ENCODE results near the gene OASL. TPM values are rescaled to one million over a fixed set of nuclear protein-coding genes. Genes with fewer than 3 reads are reported as not detected.
"Not testable (repeated sequence)": the region's sequence is repeated elsewhere in the genome, so short reads cannot be mapped to it uniquely, and the experiment has no call there.

Gene OASL
- total and polyA plus RNA-seq, 4 experiments from 2014 or later: 5.6 to 9.8 (median 8.4) TPM

DNA sequence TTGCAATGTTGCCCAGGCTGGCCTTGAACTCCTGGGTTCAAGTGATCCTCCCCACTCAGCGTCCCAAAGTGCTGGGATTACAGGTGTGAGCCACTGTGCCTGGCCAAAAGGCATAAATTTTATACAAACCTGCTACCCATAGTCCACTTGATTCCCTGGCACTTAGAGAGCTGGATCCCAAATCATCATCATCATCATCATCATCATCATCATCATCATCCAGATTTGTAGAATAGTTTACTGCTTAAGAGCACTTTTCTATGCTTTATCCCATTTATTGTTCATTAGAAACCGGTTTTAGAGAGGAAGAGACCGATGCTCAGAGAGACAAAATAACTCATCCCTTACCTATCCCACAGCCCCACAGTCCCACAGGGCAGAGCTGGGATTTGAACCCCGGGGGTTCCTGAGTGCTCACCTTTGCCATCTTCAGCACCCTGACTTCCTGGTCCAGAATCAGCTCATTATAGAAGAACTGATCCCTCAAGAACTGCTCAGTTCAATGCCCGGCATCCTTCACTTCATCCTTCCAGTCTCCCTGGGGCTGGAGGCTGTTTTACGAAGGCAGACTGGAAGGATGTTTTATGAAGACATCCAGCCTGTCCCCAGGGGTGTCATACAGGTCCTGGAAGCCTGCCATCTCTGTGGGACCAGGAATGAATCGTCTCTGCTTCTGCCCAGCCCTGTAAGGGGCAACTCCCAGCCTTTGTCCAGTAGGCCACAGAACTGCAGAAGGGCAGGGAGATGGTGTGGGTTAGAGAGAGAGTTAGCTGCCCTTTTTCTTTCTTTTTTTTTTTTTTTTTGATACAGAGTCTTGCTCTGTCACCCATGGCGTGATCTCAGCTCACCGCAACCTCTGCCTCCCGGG is 20.2 kb upstream of the OASL start:
- H3K9me3 ChIP-seq (ENCODE audit: control insufficient read depth in 1 of 2, low read length in 2 of 2): no peaks in the 10 kb centered on the region
- no peak for DNase-seq
- POLR2A ChIA-PET (ENCODE audit: partially characterized antibody): interaction anchor here (1.1 to 3.2 kb wide), 8 partner anchors 8 to 165 kb away, joined by 3 to 18 read pairs (median 8); partner anchors contain the start of genes C12orf43 and OASL

DNA sequence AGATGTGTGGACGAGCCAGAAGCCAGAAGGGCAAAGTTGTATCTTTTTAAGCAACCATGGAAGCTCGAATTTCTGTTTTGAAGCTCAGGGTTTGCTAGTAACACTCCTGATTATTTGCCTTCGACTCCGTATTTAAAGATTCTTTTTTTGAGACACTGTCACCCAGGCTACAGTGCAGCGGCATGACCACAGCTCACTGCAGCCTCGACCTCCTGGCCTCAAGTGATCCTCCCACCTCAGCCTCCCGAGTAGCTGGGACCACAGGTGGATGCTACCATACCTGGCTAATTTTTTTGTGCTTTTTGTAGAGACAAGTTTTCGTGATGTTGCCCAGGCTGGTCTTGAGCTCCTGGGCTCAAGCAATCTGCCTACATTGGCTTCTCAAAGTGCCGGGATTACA is 18.7 kb upstream of the OASL start:
- Mint-ChIP-seq H3K36me3 (no peaks in the 10 kb centered on the region), H3K9me3 (no peaks in the 10 kb centered on the region), H3K27me3 (no peaks in the 10 kb centered on the region), H3K27ac (peak overlapping the region in 1 of 7 donors; percentile 64), H3K4me3 (no peak overlapping the region), H3K4me1 (peaks cover 6 to 12% (median 10%) of the 10 kb centered on the region in 4 donors)
- Histone ChIP-seq H3K27me3 (ENCODE audit: insufficient read depth, low read length) (no peaks in the 10 kb centered on the region), H3K27ac (ENCODE audit: low read depth, low read length) (no peak overlapping the region), H3K4me3 (ENCODE audit: low read length in 2 of 2) (no peak overlapping the region), H3K36me3 (ENCODE audit: insufficient read depth, low read length) (no peaks in the 10 kb centered on the region), H3K9me3 (ENCODE audit: control insufficient read depth in 1 of 2, low read length in 2 of 2) (no peaks in the 10 kb centered on the region), H3K4me1 (ENCODE audit: insufficient read depth, low read length) (peaks cover 4% of the 10 kb centered on the region)
- DNase-seq: no peak
- intact Hi-C loops (cut with micrococcal nuclease): no loop called here
- ChIA-PET CTCF (ENCODE audit: partially characterized antibody) (interaction anchor here (1.1 to 6.0 kb wide), 6 partner anchors 24 to 86 kb away, joined by 3 to 137 read pairs (median 4); no protein-coding TSS in a partner anchor), POLR2A (ENCODE audit: partially characterized antibody) (no interaction called here)

More for the DNA sequence above, 20.2 kb upstream of the OASL start:
- Histone ChIP-seq H3K27me3 (ENCODE audit: insufficient read depth, low read length) (no peaks in the 10 kb centered on the region), H3K4me1 (ENCODE audit: insufficient read depth, low read length) (peaks cover 4% of the 10 kb centered on the region), H3K4me3 (ENCODE audit: low read length in 2 of 2) (no peak overlapping the region), H3K27ac (ENCODE audit: low read depth, low read length) (peak overlapping the region; percentile 66), H3K36me3 (ENCODE audit: insufficient read depth, low read length) (no peaks in the 10 kb centered on the region)
- Mint-ChIP-seq H3K4me1 (peaks cover 6 to 12% (median 10%) of the 10 kb centered on the region in 4 donors), H3K27ac (peak overlapping the region in 6 of 7 donors; percentile 84 to 97 (median 93)), H3K36me3 (no peaks in the 10 kb centered on the region), H3K27me3 (no peaks in the 10 kb centered on the region), H3K4me3 (peak overlapping the region in 6 of 8 donors; percentile 21 to 89 (median 84)), H3K9me3 (no peaks in the 10 kb centered on the region)
- CTCF ChIA-PET (ENCODE audit: partially characterized antibody): interaction anchor here (0.7 to 6.0 kb wide), 40 partner anchors 8 to 478 kb away, joined by 3 to 137 read pairs (median 4); partner anchors contain the start of genes HNF1A, OASL and POP5
- intact Hi-C loops (cut with micrococcal nuclease): no loop called here

DNA sequence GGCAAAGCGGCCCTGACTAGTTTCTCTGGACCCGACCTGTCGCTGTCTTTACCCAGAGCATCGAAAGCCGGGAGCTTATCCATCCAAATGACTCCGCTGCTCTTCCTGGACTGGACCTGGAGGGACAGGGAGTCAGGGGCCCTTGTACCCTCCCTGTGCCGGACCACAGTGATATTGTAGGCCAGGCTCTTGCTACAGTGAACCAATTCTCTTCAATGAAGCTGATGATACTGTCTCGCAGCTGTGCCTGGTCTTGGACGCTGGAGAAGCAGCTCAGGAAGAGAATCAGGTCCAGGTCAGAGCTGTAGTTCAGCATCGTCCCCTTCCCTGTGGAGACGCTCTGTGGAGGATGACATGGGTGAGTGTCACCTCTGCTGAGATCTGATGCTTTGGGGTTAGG is 14.7 kb upstream of the OASL start:
- Histone ChIP-seq H3K27ac (ENCODE audit: low read depth, low read length) (no peak overlapping the region), H3K9me3 (ENCODE audit: control insufficient read depth in 1 of 2, low read length in 2 of 2) (no peaks in the 10 kb centered on the region), H3K4me1 (ENCODE audit: insufficient read depth, low read length) (no peaks in the 10 kb centered on the region), H3K4me3 (ENCODE audit: low read length in 2 of 2) (no peak overlapping the region), H3K27me3 (ENCODE audit: insufficient read depth, low read length) (no peaks in the 10 kb centered on the region), H3K36me3 (ENCODE audit: insufficient read depth, low read length) (no peaks in the 10 kb centered on the region)
- no peak overlapping the region for H3K27ac Mint-ChIP-seq
- peaks cover 3% of the 10 kb centered on the region in 2 donors for H3K27me3 Mint-ChIP-seq
- no peaks in the 10 kb centered on the region for H3K4me1 Mint-ChIP-seq
- H3K4me3 Mint-ChIP-seq: no peak overlapping the region
- POLR2A ChIA-PET (ENCODE audit: partially characterized antibody): no interaction called here
- H3K9me3 Mint-ChIP-seq: no peaks in the 10 kb centered on the region
- intact Hi-C loops (cut with micrococcal nuclease): no loop called here
- no peak for DNase-seq
- CTCF ChIA-PET (ENCODE audit: partially characterized antibody): interaction anchor here (1.5 kb wide), 1 partner anchor 43 kb away, joined by 3 read pairs; no protein-coding TSS in a partner anchor
- no peaks in the 10 kb centered on the region for H3K36me3 Mint-ChIP-seq

DNA sequence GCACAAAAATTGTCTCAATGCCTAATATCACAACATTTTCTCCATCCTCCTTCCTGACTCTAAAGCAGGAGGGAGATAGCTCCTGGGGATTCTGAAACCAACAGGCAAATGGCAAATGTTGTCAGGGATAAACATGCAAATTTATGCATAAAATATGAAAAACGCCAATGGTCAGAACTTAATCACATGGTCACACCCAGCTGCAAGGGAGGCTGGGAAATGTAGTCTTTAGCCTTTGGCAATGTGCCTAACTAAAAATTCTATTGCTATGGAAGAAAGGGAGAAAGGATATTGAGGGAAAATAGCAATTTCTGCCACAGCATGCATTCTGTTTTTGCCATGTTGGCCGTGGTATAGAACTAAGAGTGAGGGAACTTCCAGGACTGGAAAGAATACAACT is 11.7 kb upstream of the OASL start:
- Histone ChIP-seq H3K9me3 (ENCODE audit: control insufficient read depth in 1 of 2, low read length in 2 of 2) (no peaks in the 10 kb centered on the region), H3K4me1 (ENCODE audit: insufficient read depth, low read length) (no peaks in the 10 kb centered on the region), H3K4me3 (ENCODE audit: low read length in 2 of 2) (no peak overlapping the region), H3K27me3 (ENCODE audit: insufficient read depth, low read length) (no peaks in the 10 kb centered on the region), H3K27ac (ENCODE audit: low read depth, low read length) (no peak overlapping the region), H3K36me3 (ENCODE audit: insufficient read depth, low read length) (no peaks in the 10 kb centered on the region)
- DNase-seq: no peak
- POLR2A ChIA-PET (ENCODE audit: partially characterized antibody): interaction anchor here (1.3 to 2.0 kb wide), 2 partner anchors 9 to 13 kb away, joined by 3 to 11 read pairs; partner anchors contain the start of gene OASL
- Mint-ChIP-seq H3K27ac (no peak overlapping the region), H3K9me3 (no peaks in the 10 kb centered on the region), H3K27me3 (peaks cover 3% of the 10 kb centered on the region in 2 donors), H3K4me3 (no peak overlapping the region), H3K4me1 (peaks cover 3 to 5% (median 4%) of the 10 kb centered on the region in 4 donors), H3K36me3 (no peaks in the 10 kb centered on the region)
- intact Hi-C loops (cut with micrococcal nuclease): no loop called here
- CTCF ChIA-PET (ENCODE audit: partially characterized antibody): interaction anchor here (1.4 kb wide), 2 partner anchors 8 to 11 kb away, joined by 3 to 4 read pairs; no protein-coding TSS in a partner anchor

DNA sequence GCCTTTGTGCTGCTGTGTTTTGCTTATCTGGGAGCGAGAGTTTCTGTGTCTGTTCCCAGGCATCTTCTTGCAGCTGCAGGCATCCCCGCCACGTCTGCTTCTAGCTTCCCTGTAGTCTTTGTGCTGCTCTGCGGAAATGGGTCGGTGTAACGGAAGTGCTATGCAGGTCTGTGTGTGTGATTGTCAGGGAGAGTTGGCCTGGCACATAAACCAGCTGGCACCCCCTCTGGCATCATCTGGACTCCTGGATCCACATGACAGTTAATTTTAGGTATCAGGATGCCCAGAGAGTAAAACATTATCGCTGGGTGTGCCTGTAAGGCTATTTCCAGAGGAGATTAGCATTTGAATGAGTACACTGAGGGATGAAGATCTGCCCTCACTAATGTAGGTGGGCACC is 9.4 kb upstream of the OASL start:
- intact Hi-C loops (cut with micrococcal nuclease): no loop called here
- Histone ChIP-seq H3K27me3 (ENCODE audit: insufficient read depth, low read length) (no peaks in the 10 kb centered on the region), H3K27ac (ENCODE audit: low read depth, low read length) (no peak overlapping the region), H3K36me3 (ENCODE audit: insufficient read depth, low read length) (no peaks in the 10 kb centered on the region), H3K9me3 (ENCODE audit: control insufficient read depth in 1 of 2, low read length in 2 of 2) (no peaks in the 10 kb centered on the region), H3K4me3 (ENCODE audit: low read length in 2 of 2) (no peak overlapping the region), H3K4me1 (ENCODE audit: insufficient read depth, low read length) (no peaks in the 10 kb centered on the region)
- peak overlapping the region in 6 of 8 donors; percentile 42 to 89 (median 77) for H3K4me3 Mint-ChIP-seq
- peak overlapping the region in 3 of 7 donors; percentile 30 to 75 (median 75) for H3K27ac Mint-ChIP-seq
- H3K9me3 Mint-ChIP-seq: no peaks in the 10 kb centered on the region
- no peak for DNase-seq
- H3K4me1 Mint-ChIP-seq: peaks cover 3 to 9% (median 7%) of the 10 kb centered on the region in 4 donors
- no peaks in the 10 kb centered on the region for H3K36me3 Mint-ChIP-seq
- ChIA-PET CTCF (ENCODE audit: partially characterized antibody) (interaction anchor here (0.6 to 3.8 kb wide), 5 partner anchors 12 to 395 kb away, joined by 3 to 20 read pairs (median 3); no protein-coding TSS in a partner anchor), POLR2A (ENCODE audit: partially characterized antibody) (interaction anchor here (1.1 to 1.6 kb wide), 3 partner anchors 10 to 13 kb away, joined by 3 to 6 read pairs (median 3); partner anchors contain the start of gene OASL)
- H3K27me3 Mint-ChIP-seq: peaks cover 3 to 5% of the 10 kb centered on the region in 2 donors

DNA sequence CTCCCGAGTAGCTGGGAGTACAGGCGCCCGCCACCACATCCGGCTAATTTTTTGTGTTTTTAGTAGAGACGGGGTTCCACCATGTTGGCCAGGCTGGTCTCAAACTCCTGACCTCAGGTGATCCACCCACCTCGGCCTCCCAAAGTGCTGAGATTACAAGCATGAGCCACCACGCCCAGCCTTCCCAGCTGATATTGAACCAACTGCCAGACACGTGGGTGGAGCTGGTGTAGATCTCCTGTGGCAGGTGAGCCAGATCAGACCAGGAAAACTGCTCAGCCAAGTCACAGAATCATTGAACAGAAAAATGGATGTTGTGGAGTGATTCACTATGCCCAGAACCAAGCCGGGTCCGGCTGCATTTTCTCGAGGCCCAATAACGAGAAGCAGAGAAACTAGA is 8.4 kb upstream of the OASL start:
- intact Hi-C loops (cut with micrococcal nuclease); H3K9me3 ChIP-seq (ENCODE audit: control insufficient read depth in 1 of 2, low read length in 2 of 2); H3K36me3 ChIP-seq (ENCODE audit: insufficient read depth, low read length); H3K27ac Mint-ChIP-seq; H3K4me1 Mint-ChIP-seq; H3K36me3 Mint-ChIP-seq; H3K27me3 Mint-ChIP-seq; H3K4me1 ChIP-seq (ENCODE audit: insufficient read depth, low read length); H3K27me3 ChIP-seq (ENCODE audit: insufficient read depth, low read length); H3K27ac ChIP-seq (ENCODE audit: low read depth, low read length); DNase-seq; H3K4me3 ChIP-seq (ENCODE audit: low read length in 2 of 2); H3K9me3 Mint-ChIP-seq: not testable (repeated sequence)
- H3K4me3 Mint-ChIP-seq: peak overlapping the region in 1 of 8 donors; percentile 89
- POLR2A ChIA-PET (ENCODE audit: partially characterized antibody): interaction anchor here (0.9 to 1.6 kb wide), 3 partner anchors 9 to 13 kb away, joined by 3 to 6 read pairs (median 3); partner anchors contain the start of gene OASL
- CTCF ChIA-PET (ENCODE audit: partially characterized antibody): interaction anchor here (1.1 to 3.8 kb wide), 2 partner anchors 13 to 64 kb away, joined by 3 to 20 read pairs; no protein-coding TSS in a partner anchor

DNA sequence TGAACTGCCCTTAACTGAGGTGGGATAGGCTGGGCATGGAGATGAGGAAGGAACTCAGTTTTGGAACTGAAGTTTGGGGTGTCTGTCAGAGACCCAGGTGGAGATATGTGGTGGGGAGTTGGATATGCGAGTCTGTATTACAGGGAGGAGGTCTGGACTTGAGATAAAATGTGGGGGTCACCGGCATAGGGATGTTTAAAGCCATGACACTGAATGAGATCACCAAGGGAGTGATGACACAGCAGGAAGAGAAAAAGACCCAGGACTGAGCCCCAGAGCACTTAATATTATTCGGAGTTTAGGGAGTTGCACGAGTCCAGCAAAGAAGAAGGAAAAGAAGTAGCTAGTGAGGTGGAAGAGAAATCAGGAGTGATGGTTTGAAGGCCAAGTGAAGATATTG is 4.0 kb upstream of the OASL start:
- Histone ChIP-seq H3K9me3 (ENCODE audit: control insufficient read depth in 1 of 2, low read length in 2 of 2) (no peaks in the 10 kb centered on the region), H3K27me3 (ENCODE audit: insufficient read depth, low read length) (no peaks in the 10 kb centered on the region), H3K4me1 (ENCODE audit: insufficient read depth, low read length) (peaks cover 5% of the 10 kb centered on the region), H3K27ac (ENCODE audit: low read depth, low read length) (no peak overlapping the region), H3K4me3 (ENCODE audit: low read length in 2 of 2) (no peak overlapping the region), H3K36me3 (ENCODE audit: insufficient read depth, low read length) (no peaks in the 10 kb centered on the region)
- Mint-ChIP-seq H3K9me3 (no peaks in the 10 kb centered on the region), H3K4me1 (peaks cover 10 to 30% (median 17%) of the 10 kb centered on the region in 4 donors), H3K36me3 (peaks cover 0 to 9% of the 10 kb centered on the region in 2 donors), H3K27ac (no peak overlapping the region), H3K27me3 (peaks cover 3 to 7% of the 10 kb centered on the region in 2 donors), H3K4me3 (no peak overlapping the region)
- POLR2A ChIA-PET (ENCODE audit: partially characterized antibody): no interaction called here
- CTCF ChIA-PET (ENCODE audit: partially characterized antibody): interaction anchor here (1.2 kb wide), 1 partner anchor 17 kb away, joined by 3 read pairs; no protein-coding TSS in a partner anchor
- DNase-seq: no peak
- intact Hi-C loops (cut with micrococcal nuclease): no loop called here
